ENCODE data around the gene PLCB2. TPM values are rescaled to one million over a fixed set of nuclear protein-coding genes. Genes with fewer than 3 reads are reported as not detected.

PLCB2 gene
- 61.7 TPM for total RNA-seq

DNA sequence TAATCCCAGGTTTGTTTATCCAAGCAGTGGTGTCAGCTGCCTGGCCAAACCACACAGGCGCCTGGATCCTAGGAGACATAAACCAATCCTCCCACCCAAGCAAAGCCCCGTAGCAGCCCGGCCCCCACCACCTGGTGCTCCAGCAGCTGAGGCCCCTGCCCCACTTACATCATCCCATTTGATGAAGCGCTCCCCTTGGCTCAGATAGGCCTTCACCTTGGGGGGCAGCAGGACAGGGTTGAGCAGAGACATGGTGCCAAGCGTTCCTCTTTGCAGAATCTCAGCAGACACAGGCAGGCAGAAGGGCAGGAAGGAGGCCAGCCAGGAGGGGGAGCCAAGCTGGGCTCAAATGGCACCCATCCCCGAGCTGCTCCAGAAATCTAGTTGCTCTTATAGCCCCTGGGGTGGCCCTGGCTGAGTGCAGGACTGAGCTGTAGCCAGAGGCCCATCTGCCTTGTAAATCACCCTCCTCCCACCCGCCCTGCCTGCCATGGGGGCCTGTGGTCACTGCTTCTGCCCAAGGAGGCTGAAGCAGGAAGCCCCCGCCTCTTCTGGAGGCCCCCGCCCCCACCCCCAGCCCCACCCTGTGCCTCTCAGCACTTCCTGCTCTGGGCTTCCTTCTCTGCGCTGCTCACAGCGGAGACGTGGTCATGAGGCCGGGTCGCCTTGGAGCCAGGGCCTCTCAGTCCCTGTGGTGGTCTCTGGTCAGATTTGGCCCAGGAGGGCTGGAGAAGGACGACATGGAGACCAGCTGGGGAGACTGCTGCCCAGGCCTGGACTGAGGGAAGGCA is at the start of gene PLCB2:
TSS of gene PLCB2 (minus strand) at position 515 of the 791 bp plus-strand sequence. CDS start at position 252, 263 bp downstream.
- Histone ChIP-seq H3K27me3 (ENCODE audit: insufficient read depth, low read length) (no peaks in the 10 kb centered on the region), H3K4me3 (ENCODE audit: low read length) (peak within 1 kb of the TSS; percentile 65), H3K4me1 (ENCODE audit: insufficient read depth, low read length) (peaks cover 49% of the 10 kb centered on the region)

GRCh38 chr15:40357246-40357645 is 49.5 kb upstream of the PLCB2 start:
- H3K9me3 ChIP-seq (ENCODE audit: low read depth, low read length) = no peaks in the 10 kb centered on the region
- H3K4me3 ChIP-seq (ENCODE audit: low read length) = no peak overlapping the region
- peaks cover 11% of the 10 kb centered on the region for H3K4me1 ChIP-seq (ENCODE audit: insufficient read depth, low read length)
- no peaks in the 10 kb centered on the region for H3K27me3 ChIP-seq (ENCODE audit: insufficient read depth, low read length)

More for the DNA sequence above, at the start of gene PLCB2:
- no peaks in the 10 kb centered on the region for H3K9me3 ChIP-seq (ENCODE audit: low read depth, low read length)

DNA sequence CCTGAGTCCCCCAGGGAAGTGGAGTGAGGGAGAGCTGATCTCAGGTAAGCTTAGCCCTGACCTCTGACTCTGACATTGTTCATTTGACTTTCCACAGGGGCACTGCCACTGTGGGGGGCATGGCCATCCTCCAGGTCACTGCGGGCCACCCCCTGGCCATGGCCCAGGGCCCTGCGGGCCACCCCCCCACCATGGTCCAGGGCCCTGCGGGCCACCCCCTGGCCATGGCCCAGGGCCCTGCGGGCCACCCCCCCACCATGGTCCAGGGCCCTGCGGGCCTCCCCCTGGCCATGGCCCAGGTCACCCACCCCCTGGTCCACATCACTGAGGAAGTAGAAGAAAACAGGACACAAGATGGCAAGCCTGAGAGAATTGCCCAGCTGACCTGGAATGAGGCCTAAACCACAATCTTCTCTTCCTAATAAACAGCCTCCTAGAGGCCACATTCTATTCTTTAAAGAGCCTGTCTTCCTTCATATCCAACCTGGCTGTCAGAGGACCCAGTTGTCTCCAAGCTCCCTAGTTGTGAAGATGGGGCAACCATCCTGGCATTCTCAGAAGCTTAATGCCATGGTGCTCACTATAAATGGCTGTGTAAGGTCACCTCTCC is 48.3 kb upstream of the PLCB2 start:
- peaks cover 11% of the 10 kb centered on the region for H3K4me1 ChIP-seq (ENCODE audit: insufficient read depth, low read length)

GRCh38 chr15:40354408-40355171 is 46.9 kb upstream of the PLCB2 start:
- Histone ChIP-seq H3K27me3 (ENCODE audit: insufficient read depth, low read length) (no peaks in the 10 kb centered on the region), H3K4me1 (ENCODE audit: insufficient read depth, low read length) (peaks cover 11% of the 10 kb centered on the region), H3K4me3 (ENCODE audit: low read length) (no peak overlapping the region), H3K9me3 (ENCODE audit: low read depth, low read length) (no peaks in the 10 kb centered on the region)

More for the DNA sequence above, 48.3 kb upstream of the PLCB2 start:
- H3K9me3 ChIP-seq (ENCODE audit: low read depth, low read length) = no peaks in the 10 kb centered on the region
- H3K4me3 ChIP-seq (ENCODE audit: low read length) = no peak overlapping the region
- H3K27me3 ChIP-seq (ENCODE audit: insufficient read depth, low read length) = no peaks in the 10 kb centered on the region

DNA sequence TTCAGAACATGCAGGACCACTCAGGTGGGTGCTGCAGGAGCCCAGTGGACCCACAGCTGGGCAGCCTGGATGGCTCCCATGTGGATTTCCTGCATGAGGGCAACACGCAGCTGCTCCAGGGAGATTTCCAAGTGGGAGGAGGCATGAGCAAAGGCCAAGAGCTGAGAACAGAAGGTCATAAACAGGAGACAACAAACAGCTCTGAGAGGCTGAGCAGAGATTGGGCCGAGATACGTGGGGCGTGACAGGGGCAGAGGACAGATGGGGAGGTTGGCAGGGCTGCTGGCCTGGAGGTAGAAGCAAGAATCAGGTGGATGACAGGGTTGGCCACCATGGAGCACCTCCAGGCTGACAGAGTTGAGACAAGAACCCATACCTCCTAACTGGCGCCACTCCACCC is 46.0 kb upstream of the PLCB2 start:
- Histone ChIP-seq H3K9me3 (ENCODE audit: low read depth, low read length) (no peaks in the 10 kb centered on the region), H3K4me3 (ENCODE audit: low read length) (no peak overlapping the region), H3K27me3 (ENCODE audit: insufficient read depth, low read length) (no peaks in the 10 kb centered on the region), H3K4me1 (ENCODE audit: insufficient read depth, low read length) (peaks cover 9% of the 10 kb centered on the region)

DNA sequence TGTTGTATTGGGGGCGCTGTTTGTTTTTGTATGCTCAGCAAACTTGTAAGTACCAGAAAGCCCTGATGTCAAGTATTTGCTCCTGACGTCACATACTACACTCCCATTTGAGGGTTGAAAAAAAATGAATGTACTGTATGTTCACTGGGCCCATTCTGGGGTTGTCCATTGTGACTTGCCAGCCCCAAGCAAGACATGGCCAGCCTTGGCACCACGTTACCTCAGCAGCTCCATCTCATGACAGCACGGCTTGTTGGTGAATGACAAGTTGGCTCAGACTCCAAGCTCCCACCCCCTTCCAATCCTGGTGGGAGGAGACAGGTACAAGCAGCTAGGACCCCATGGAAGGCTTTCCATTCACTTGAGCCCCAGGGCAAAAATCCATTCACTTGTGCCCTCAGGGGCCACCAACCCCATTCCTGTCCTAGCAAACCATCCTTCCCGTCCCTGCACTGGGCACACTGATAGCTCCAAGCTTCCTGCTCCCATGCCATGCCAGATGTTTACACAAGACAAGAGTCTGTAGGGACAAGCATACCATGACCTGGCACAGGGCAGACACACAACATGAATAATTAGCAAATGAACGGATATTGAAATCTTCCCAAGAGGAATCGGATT is 44.7 kb upstream of the PLCB2 start:
- H3K4me1 ChIP-seq (ENCODE audit: insufficient read depth, low read length) = no peaks in the 10 kb centered on the region
- no peak overlapping the region for H3K4me3 ChIP-seq (ENCODE audit: low read length)
- H3K9me3 ChIP-seq (ENCODE audit: low read depth, low read length) = no peaks in the 10 kb centered on the region
- no peaks in the 10 kb centered on the region for H3K27me3 ChIP-seq (ENCODE audit: insufficient read depth, low read length)

DNA sequence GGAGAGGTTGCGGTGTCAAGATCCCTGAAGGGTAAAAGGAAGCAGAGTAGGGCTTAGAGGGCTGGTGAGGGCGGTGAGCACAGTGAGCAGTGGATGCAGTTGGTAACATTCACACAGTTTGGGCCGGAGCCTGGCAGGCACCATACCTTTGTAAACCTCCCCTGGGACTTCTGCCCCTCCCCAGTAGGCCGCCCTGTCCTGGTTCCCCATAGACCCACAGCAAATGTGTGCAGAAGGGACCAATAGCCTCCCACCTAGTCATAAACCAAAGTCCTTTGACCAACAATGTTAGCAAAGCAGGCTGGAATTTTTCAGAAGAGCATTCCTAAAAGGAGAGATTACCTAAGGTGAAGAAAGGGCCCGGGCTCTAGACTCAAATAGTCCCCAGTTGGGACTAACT is 41.4 kb upstream of the PLCB2 start:
- peaks cover 2% of the 10 kb centered on the region for H3K4me1 ChIP-seq (ENCODE audit: insufficient read depth, low read length)
- H3K4me3 ChIP-seq (ENCODE audit: low read length) = no peak overlapping the region
- H3K9me3 ChIP-seq (ENCODE audit: low read depth, low read length) = no peaks in the 10 kb centered on the region
- no peaks in the 10 kb centered on the region for H3K27me3 ChIP-seq (ENCODE audit: insufficient read depth, low read length)

DNA sequence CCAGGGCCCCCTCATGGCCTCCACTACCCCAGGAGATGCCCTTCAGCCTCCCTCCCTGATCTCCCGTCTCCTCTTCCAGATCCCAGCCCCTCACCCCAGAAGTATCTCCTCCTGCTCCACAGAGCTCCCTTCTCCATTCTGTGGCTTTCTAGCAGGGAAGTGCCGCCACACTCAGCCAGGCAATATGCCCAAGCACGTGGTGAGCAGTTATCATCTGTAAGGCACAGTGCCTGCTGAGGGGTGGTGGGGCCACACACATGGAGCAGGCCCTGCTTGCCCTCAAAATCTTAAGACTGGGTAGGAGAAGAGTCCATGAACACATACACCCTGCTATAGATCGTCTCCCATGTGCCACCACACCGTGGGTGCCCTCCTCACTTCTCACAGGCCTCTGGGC is 40.7 kb upstream of the PLCB2 start:
- H3K4me1 ChIP-seq (ENCODE audit: insufficient read depth, low read length) = peaks cover 9% of the 10 kb centered on the region

GRCh38 chr15:40347559-40348473 is 40.1 kb upstream of the PLCB2 start:
- peaks cover 16% of the 10 kb centered on the region for H3K4me1 ChIP-seq (ENCODE audit: insufficient read depth, low read length)
- no peaks in the 10 kb centered on the region for H3K9me3 ChIP-seq (ENCODE audit: low read depth, low read length)
- H3K27me3 ChIP-seq (ENCODE audit: insufficient read depth, low read length) = no peaks in the 10 kb centered on the region
- no peak overlapping the region for H3K4me3 ChIP-seq (ENCODE audit: low read length)

More for the DNA sequence above, 40.7 kb upstream of the PLCB2 start:
- Histone ChIP-seq H3K4me3 (ENCODE audit: low read length) (no peak overlapping the region), H3K27me3 (ENCODE audit: insufficient read depth, low read length) (no peaks in the 10 kb centered on the region), H3K9me3 (ENCODE audit: low read depth, low read length) (no peaks in the 10 kb centered on the region)

DNA sequence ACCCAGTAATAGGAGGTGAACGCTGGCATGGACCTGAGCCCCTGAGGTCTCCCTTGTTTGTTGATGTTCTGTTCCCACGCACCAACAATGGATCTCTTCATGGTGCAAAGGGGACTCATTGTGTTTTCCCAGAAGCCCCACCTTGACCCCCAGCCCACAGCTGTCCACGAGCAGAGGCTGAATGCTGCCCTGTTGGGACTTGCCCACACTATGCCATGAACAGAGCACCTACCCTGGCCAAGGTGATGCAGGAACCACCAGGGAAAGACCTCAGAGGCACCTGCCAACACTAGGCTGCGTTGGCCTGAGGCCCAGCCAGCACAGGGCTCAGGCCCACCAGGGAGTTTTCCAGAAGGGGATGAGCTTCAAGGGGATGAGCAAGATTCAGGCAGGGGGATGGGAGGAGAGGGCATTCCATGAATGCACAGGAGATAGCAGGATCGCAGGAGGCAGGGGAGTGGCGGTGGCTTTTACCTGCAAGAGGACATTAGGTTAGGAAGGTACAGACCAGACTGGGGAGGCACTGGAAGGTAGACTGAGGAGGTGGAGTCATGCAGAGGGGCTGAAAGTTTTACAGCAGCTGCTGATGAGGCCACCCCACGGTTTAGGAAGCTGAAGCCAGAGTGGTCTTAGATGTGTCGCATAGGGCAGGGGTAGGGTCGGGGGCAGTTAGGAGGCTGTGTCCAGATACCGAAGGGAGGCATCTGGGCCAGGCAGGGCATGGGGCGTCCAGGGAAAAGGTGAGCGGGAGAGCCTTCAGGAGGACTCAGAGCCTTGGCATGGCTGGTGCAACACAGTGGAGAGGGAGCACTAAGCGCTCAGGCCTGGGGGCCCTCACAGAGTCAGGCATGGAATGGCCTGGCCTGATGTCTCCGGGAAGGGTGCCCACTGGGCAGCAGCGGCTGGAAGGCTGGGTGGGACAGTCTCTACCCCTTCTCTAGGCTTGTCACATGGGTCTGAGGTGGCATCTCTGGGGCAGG is 39.1 kb upstream of the PLCB2 start:
- Histone ChIP-seq H3K9me3 (ENCODE audit: low read depth, low read length) (no peaks in the 10 kb centered on the region), H3K4me3 (ENCODE audit: low read length) (no peak overlapping the region)

GRCh38 chr15:40345867-40346578 is 38.3 kb upstream of the PLCB2 start:
- Histone ChIP-seq H3K9me3 (ENCODE audit: low read depth, low read length) (no peaks in the 10 kb centered on the region), H3K27me3 (ENCODE audit: insufficient read depth, low read length) (no peaks in the 10 kb centered on the region), H3K4me1 (ENCODE audit: insufficient read depth, low read length) (peaks cover 20% of the 10 kb centered on the region), H3K4me3 (ENCODE audit: low read length) (no peak overlapping the region)

More for the DNA sequence above, 39.1 kb upstream of the PLCB2 start:
- H3K4me1 ChIP-seq (ENCODE audit: insufficient read depth, low read length) = peaks cover 17% of the 10 kb centered on the region
- no peaks in the 10 kb centered on the region for H3K27me3 ChIP-seq (ENCODE audit: insufficient read depth, low read length)

- H3K4me3 ChIP-seq (ENCODE audit: low read length) = no peak overlapping the region
- no peaks in the 10 kb centered on the region for H3K27me3 ChIP-seq (ENCODE audit: insufficient read depth, low read length)
- H3K4me1 ChIP-seq (ENCODE audit: insufficient read depth, low read length) = peaks cover 27% of the 10 kb centered on the region
- no peaks in the 10 kb centered on the region for H3K9me3 ChIP-seq (ENCODE audit: low read depth, low read length)
Measured at GRCh38 chr15:40345225-40345866, 37.6 kb upstream of the PLCB2 start.

Data from mononuclear cell (primary cell).